ENCODE results near the gene CISD3. TPM values are rescaled to one million over a fixed set of nuclear protein-coding genes. Genes with fewer than 3 reads are reported as not detected.

Gene CISD3
- total and polyA plus RNA-seq, 2 donors (not counting 1 experiment from before 2014, with no cell fraction given) = 5.0 to 11.3 TPM

DNA sequence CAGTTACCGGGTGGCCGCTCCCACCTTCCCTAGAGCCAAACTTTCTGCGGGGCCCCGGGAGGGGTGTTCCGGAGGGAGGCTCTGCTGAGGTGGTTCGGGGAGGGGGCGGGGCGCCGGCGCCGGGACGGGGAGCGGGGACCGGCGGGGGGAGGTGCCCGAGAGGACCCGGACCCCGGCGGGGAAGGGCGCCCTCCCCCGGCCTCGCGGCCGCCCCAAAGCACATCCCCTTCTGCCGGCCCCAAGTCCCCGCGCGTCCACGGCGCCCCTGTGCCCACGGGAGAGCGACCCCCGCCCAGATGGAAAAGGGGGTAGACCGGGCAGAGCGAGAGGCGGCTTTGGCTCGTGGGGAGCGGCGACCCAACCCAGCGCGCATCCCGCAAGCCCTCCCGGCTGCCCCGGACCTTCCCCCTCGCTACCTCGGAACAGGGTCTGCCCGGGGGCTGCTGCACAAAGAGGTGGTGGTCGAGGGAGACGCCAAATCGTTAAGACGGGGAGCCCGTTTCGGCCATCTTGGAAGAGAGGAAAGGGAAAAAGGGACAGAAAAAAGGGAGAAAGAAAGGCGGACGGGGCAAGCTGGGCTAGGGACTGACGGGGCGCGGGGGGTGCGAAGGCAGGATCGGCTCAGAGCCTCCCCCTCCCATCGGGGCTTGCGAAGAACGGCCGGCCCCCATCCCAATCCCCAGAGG lies 17.5 kb downstream of the CISD3 start:
- ChIA-PET CTCF (no interaction called here), POLR2A (interaction anchor here (0.6 kb wide), 1 partner anchor 47 kb away, joined by 5 read pairs; no protein-coding TSS in a partner anchor)
- peak; percentile 56 for DNase-seq
- WGBS (ENCODE audit: insufficient coverage) = under 1% methylated on average over 51 of the region's 64 CpGs
- Mint-ChIP-seq H3K27ac (peak overlapping the region; percentile 28), H3K4me1 (peaks cover 44% of the 10 kb centered on the region), H3K9me3 (ENCODE audit: insufficient read depth) (no peaks in the 10 kb centered on the region), H3K4me3 (peak overlapping the region; percentile 92), H3K27me3 (peaks cover 33% of the 10 kb centered on the region)
- Histone ChIP-seq H3K4me1 (ENCODE audit: control insufficient read depth in 2 of 2, insufficient read depth in 2 of 2, low read length in 2 of 2) (peaks cover 58 to 67% of the 10 kb centered on the region in 2 donors), H3K36me3 (replicated peaks in 1 of 2; ENCODE audit: control extremely low read depth in 1 of 2, control insufficient read depth in 1 of 2, extremely low read depth in 1 of 2, insufficient read depth in 2 of 2, low read length in 1 of 2) (no peaks in the 10 kb centered on the region), H3K4me3 (ENCODE audit: control extremely low read depth in 1 of 5, extremely low read depth in 1 of 5, insufficient read depth in 1 of 5, low read depth in 2 of 5, low read length in 4 of 5) (peak overlapping the region; percentile 18 to 65 (median 51)), H3K9ac (ENCODE audit: low read length) (peak overlapping the region; percentile 66), H3K79me2 (ENCODE audit: control insufficient read depth, insufficient read depth, low read length) (peaks cover 5% of the 10 kb centered on the region), H3K27me3 (replicated peaks in 1 of 4; ENCODE audit: control extremely low read depth in 1 of 4, control insufficient read depth in 3 of 4, insufficient read depth in 4 of 4, low read length in 3 of 4) (peaks cover 0 to 50% (median 25%) of the 10 kb centered on the region in 4 experiments), H3K4me2 (replicated peaks; ENCODE audit: low read depth, low read length, poor library complexity, severe bottlenecking) (peak overlapping the region; percentile 79), H3K9me3 (ENCODE audit: control extremely low read depth in 1 of 3, control insufficient read depth in 2 of 3, insufficient read depth in 1 of 3, low read length in 2 of 3) (peaks cover 0 to 9% (median 0%) of the 10 kb centered on the region in 3 donors), H4K20me1 (ENCODE audit: control insufficient read depth, insufficient read depth, low read length, poor library complexity, severe bottlenecking) (peaks cover 13% of the 10 kb centered on the region), H2AFZ (ENCODE audit: insufficient read depth, low read depth, low read length, poor library complexity, severe bottlenecking) (peak overlapping the region; percentile 53), H3K27ac (ENCODE audit: low read length in 2 of 2) (no peak overlapping the region)
- intact Hi-C loops (cut with micrococcal nuclease) = loop anchor here (1.0 kb wide), 1 partner anchor 73 kb away; the partner anchor contains the start of gene EPOP
- no peak for ATAC-seq (ENCODE audit: low read depth)
- TF ChIP-seq, protein P1, sequence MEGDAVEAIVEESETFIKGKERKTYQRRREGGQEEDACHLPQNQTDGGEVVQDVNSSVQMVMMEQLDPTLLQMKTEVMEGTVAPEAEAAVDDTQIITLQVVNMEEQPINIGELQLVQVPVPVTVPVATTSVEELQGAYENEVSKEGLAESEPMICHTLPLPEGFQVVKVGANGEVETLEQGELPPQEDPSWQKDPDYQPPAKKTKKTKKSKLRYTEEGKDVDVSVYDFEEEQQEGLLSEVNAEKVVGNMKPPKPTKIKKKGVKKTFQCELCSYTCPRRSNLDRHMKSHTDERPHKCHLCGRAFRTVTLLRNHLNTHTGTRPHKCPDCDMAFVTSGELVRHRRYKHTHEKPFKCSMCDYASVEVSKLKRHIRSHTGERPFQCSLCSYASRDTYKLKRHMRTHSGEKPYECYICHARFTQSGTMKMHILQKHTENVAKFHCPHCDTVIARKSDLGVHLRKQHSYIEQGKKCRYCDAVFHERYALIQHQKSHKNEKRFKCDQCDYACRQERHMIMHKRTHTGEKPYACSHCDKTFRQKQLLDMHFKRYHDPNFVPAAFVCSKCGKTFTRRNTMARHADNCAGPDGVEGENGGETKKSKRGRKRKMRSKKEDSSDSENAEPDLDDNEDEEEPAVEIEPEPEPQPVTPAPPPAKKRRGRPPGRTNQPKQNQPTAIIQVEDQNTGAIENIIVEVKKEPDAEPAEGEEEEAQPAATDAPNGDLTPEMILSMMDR (IDR thresholded peaks at IDR 0.05) = no peak
- TF ChIP-seq EZH2 (IDR thresholded peaks at IDR 0.05; ENCODE audit: borderline replicate concordance, insufficient read depth, low read depth, low read length, poor library complexity, severe bottlenecking) = peak; percentile 93
